C4-2B (cell line): ENCODE measurements around the gene ACTRT3.

Experiments
- CTCF ChIP-seq: fragments of 450-650 bp; conservative IDR thresholded peaks from 2 replicates; pipeline ENCODE4 v1.5.1; 2017; ENCODE audit warnings: mild to moderate bottlenecking
- ZFX ChIP-seq: fragments of 450-650 bp; IDR thresholded peaks from 2 replicates; pipeline ENCODE4 v1.6.1; 2017

- TF ChIP-seq CTCF (no peak), ZFX (no peak)
Measured at GRCh38 chr3:169771497-169772304, 2.3 kb upstream of the ACTRT3 start.
